ENCODE data around the gene C1orf21.

- TF ChIP-seq CTCF (IDR thresholded peaks at IDR 0.05) (no peak), POLR2A (IDR thresholded peaks at IDR 0.05) (no peak)
Observed at GRCh38 chr1:184405094-184405800, 18.4 kb downstream of the C1orf21 start.

Measured in thyroid gland (tissue), 4 donors.